HG03469 (cell line): ENCODE data around the gene FAM114A2.
A peak's percentile ranks its signal among the peaks of the same experiment; 100 is the strongest.
"Not testable (repeated sequence)": the region's sequence is repeated elsewhere in the genome, so short reads cannot be mapped to it uniquely, and the experiment has no call there.

Source experiments
- ATAC-seq: cut with Tn5 transposase; IDR thresholded peaks from one replicate; pipeline ENCODE4 v1.9.1; 2021; ENCODE audit warnings: mild to moderate bottlenecking, moderate library complexity, moderate number of reproducible peaks; ENCODE audit not compliant: unreplicated experiment

FAM114A2 gene

GRCh38 chr5:154053468-154053867 lies 14.8 kb upstream of the FAM114A2 start:
- no peak for ATAC-seq

- no peak for ATAC-seq
These were observed 10.9 kb upstream of the FAM114A2 start for GRCh38 chr5:154049636-154050035.

GRCh38 chr5:154047324-154047723 lies 8.6 kb upstream of the FAM114A2 start:
- ATAC-seq, result no peak

- ATAC-seq, result no peak
These were observed 7.8 kb upstream of the FAM114A2 start for GRCh38 chr5:154046486-154046885.

- no peak for ATAC-seq
These were observed 5.9 kb upstream of the FAM114A2 start for GRCh38 chr5:154044581-154044980.

GRCh38 chr5:154044099-154044498 lies 5.4 kb upstream of the FAM114A2 start:
- no peak for ATAC-seq

- no peak for ATAC-seq
These were observed 4.1 kb upstream of the FAM114A2 start for GRCh38 chr5:154042766-154043165.

GRCh38 chr5:154039458-154039829 lies 734 bp upstream of the FAM114A2 start:
- no peak for ATAC-seq

- peak; percentile 27 for ATAC-seq
These were observed 426 bp downstream of the FAM114A2 start for GRCh38 chr5:154038261-154038706.

GRCh38 chr5:154034944-154035343 lies 3.8 kb downstream of the FAM114A2 start:
- no peak for ATAC-seq

- ATAC-seq, result no peak
These were observed 6.7 kb downstream of the FAM114A2 start for GRCh38 chr5:154031937-154032489.

GRCh38 chr5:154025951-154026350 lies 12.8 kb downstream of the FAM114A2 start:
- ATAC-seq, result no peak

- not testable (repeated sequence) for ATAC-seq
These were observed 19.8 kb downstream of the FAM114A2 start for GRCh38 chr5:154018919-154019318.

GRCh38 chr5:154015071-154015693 lies 23.5 kb downstream of the FAM114A2 start:
- no peak for ATAC-seq

- no peak for ATAC-seq
These were observed 28.1 kb downstream of the FAM114A2 start for GRCh38 chr5:154010660-154011059.

GRCh38 chr5:154005648-154006047 lies 33.1 kb downstream of the FAM114A2 start:
- ATAC-seq, result no peak

- no peak for ATAC-seq
These were observed 36.1 kb downstream of the FAM114A2 start for GRCh38 chr5:154002511-154003020.

GRCh38 chr5:154002093-154002492 lies 36.6 kb downstream of the FAM114A2 start:
- ATAC-seq, result no peak

GRCh38 chr5:154000703-154001102 lies 38.0 kb downstream of the FAM114A2 start:
- ATAC-seq, result no peak

GRCh38 chr5:153999995-154000394 lies 38.7 kb downstream of the FAM114A2 start:
- no peak for ATAC-seq

- ATAC-seq, result no peak
These were observed 39.9 kb downstream of the FAM114A2 start for GRCh38 chr5:153998768-153999167.

GRCh38 chr5:153998010-153998409 lies 40.7 kb downstream of the FAM114A2 start:
- ATAC-seq, result no peak

GRCh38 chr5:153991168-153991567 lies 47.5 kb downstream of the FAM114A2 start:
- no peak for ATAC-seq
